H1 (cell line): ENCODE results near the gene HIP1.

Source experiments
- BACH1 ChIP-seq: IDR thresholded peaks from 2 replicates; pipeline ENCODE4 v1.6.1; 2012; ENCODE audit warnings: low read length, improper control_type of control experiment
- FOSL1 ChIP-seq: IDR thresholded peaks from 2 replicates; pipeline ENCODE4 v1.6.1; 2011; ENCODE audit warnings: mild to moderate bottlenecking, low read depth, low read length, moderate library complexity; ENCODE audit not compliant: insufficient read depth
- POLR2A ChIP-seq, 2 experiments: IDR thresholded peaks; 1 replicate in 1 of 2; 2 replicates in 1 of 2; pipeline ENCODE4 v1.6.1; 2011; ENCODE audit warnings: low read depth in 2 of 2, low read length in 2 of 2, mild to moderate bottlenecking in 2 of 2; ENCODE audit errors: control extremely low read depth in 1 of 2
- POLR2AphosphoS5 ChIP-seq: IDR thresholded peaks from 2 replicates; pipeline ENCODE4 v1.6.1; 2011; ENCODE audit warnings: low read depth, low read length
- RAD21 ChIP-seq, 2 experiments: IDR thresholded peaks in 1 of 2; conservative IDR thresholded peaks in 1 of 2; 2 replicates each; pipeline ENCODE4 v1.6.1; 2011; ENCODE audit warnings: low read depth in 2 of 2, low read length in 2 of 2, improper control_type of control experiment in 1 of 2, inconsistent platforms in 1 of 2, mild to moderate bottlenecking in 1 of 2, moderate library complexity in 1 of 2
- SIX5 ChIP-seq: IDR thresholded peaks from 2 replicates; pipeline ENCODE4 v1.6.1; 2011; ENCODE audit warnings: mild to moderate bottlenecking, low read depth, low read length
- TBP ChIP-seq: IDR thresholded peaks from 2 replicates; pipeline ENCODE4 v1.6.1; 2011; ENCODE audit warnings: low read depth, low read length, improper control_type of control experiment
- TEAD4 ChIP-seq: IDR thresholded peaks from 2 replicates; pipeline ENCODE4 v1.6.1; 2012; ENCODE audit warnings: low read depth, low read length, inconsistent platforms, mixed read lengths
- TF ChIP-seq, protein P1 (sequence below), 3 experiments: IDR thresholded peaks; 1 replicate in 2 of 3; 2 replicates in 1 of 3; pipeline versions ENCODE4 v1.5.1 to v1.6.1; 2011; ENCODE audit warnings: low read length in 3 of 3, mild to moderate bottlenecking in 3 of 3, inconsistent platforms in 2 of 3, low read depth in 1 of 3, moderate library complexity in 1 of 3; ENCODE audit not compliant: insufficient read depth in 1 of 3; ENCODE audit errors: control extremely low read depth in 1 of 3

DNA sequence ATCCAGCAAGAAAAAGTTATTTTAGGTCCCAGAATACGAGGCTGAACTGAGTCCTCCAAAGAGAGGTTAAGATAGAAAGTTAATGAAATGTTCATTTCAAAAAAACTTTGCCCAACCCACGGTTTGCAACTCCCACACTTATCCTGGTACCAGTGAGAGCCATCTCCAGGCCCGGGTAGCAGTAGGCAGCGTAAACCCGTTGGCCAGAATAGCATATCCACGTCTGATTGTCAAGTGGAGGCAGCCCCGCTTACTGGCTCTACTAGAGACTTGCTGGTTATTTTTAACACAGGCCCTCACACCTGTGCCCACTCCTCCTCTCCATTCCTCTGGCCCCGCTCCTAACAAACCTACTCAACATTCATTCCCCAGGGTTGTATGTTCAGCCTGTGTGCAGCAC, 109.7 kb downstream of the HIP1 start:
- TF ChIP-seq, protein P1, sequence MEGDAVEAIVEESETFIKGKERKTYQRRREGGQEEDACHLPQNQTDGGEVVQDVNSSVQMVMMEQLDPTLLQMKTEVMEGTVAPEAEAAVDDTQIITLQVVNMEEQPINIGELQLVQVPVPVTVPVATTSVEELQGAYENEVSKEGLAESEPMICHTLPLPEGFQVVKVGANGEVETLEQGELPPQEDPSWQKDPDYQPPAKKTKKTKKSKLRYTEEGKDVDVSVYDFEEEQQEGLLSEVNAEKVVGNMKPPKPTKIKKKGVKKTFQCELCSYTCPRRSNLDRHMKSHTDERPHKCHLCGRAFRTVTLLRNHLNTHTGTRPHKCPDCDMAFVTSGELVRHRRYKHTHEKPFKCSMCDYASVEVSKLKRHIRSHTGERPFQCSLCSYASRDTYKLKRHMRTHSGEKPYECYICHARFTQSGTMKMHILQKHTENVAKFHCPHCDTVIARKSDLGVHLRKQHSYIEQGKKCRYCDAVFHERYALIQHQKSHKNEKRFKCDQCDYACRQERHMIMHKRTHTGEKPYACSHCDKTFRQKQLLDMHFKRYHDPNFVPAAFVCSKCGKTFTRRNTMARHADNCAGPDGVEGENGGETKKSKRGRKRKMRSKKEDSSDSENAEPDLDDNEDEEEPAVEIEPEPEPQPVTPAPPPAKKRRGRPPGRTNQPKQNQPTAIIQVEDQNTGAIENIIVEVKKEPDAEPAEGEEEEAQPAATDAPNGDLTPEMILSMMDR (IDR thresholded peaks at IDR 0.05; ENCODE audit: control extremely low read depth in 1 of 3, insufficient read depth in 1 of 3, low read depth in 1 of 3, low read length in 3 of 3), result no peak
- TF ChIP-seq POLR2AphosphoS5 (no peak), RAD21 (IDR thresholded peaks at IDR 0.05 in 1 of 2, conservative IDR thresholded peaks at IDR 0.05 in 1 of 2; ENCODE audit: low read depth in 2 of 2, low read length in 2 of 2) (no peak), TBP (no peak), POLR2A (IDR thresholded peaks at IDR 0.05; ENCODE audit: control extremely low read depth in 1 of 2, low read depth in 2 of 2, low read length in 2 of 2) (no peak), FOSL1 (no peak), BACH1 (no peak), TEAD4 (no peak), SIX5 (no peak)
